Measurements from ENCODE around the gene INPP5D.

The INPP5D gene

GRCh38 chr2:233217892-233218377 is 157.8 kb downstream of the INPP5D start:
- DNase-seq (ENCODE audit: low read depth) = no peak
- TF ChIP-seq CTCF (IDR thresholded peaks at IDR 0.05; ENCODE audit: insufficient read depth, low read depth, low read length, missing control alignments) = no peak
- no peak overlapping the region for H3K4me3 ChIP-seq (ENCODE audit: low read length)

- TF ChIP-seq CTCF (IDR thresholded peaks at IDR 0.05; ENCODE audit: insufficient read depth, low read depth, low read length, missing control alignments) = no peak
- H3K4me3 ChIP-seq (ENCODE audit: low read length) = no peak overlapping the region
- DNase-seq (ENCODE audit: low read depth) = peak; percentile 20
These were observed 158.7 kb downstream of the INPP5D start for GRCh38 chr2:233218836-233219235.

GRCh38 chr2:233219848-233220247 is 159.7 kb downstream of the INPP5D start:
- no peak for TF ChIP-seq CTCF (IDR thresholded peaks at IDR 0.05; ENCODE audit: insufficient read depth, low read depth, low read length, missing control alignments)
- DNase-seq (ENCODE audit: low read depth) = no peak
- H3K4me3 ChIP-seq (ENCODE audit: low read length) = no peak overlapping the region

GRCh38 chr2:233221378-233222063 is 161.4 kb downstream of the INPP5D start:
- no peak overlapping the region for H3K4me3 ChIP-seq (ENCODE audit: low read length)
- DNase-seq (ENCODE audit: low read depth) = no peak
- no peak for TF ChIP-seq CTCF (IDR thresholded peaks at IDR 0.05; ENCODE audit: insufficient read depth, low read depth, low read length, missing control alignments)

GRCh38 chr2:233223059-233223894 is 163.1 kb downstream of the INPP5D start:
- no peak for DNase-seq (ENCODE audit: low read depth)
- H3K4me3 ChIP-seq (ENCODE audit: low read length) = no peak overlapping the region
- TF ChIP-seq CTCF (IDR thresholded peaks at IDR 0.05; ENCODE audit: insufficient read depth, low read depth, low read length, missing control alignments) = no peak

- H3K4me3 ChIP-seq (ENCODE audit: low read length) = no peak overlapping the region
- DNase-seq (ENCODE audit: low read depth) = no peak
- TF ChIP-seq CTCF (IDR thresholded peaks at IDR 0.05; ENCODE audit: insufficient read depth, low read depth, low read length, missing control alignments) = no peak
These were observed 165.3 kb downstream of the INPP5D start for GRCh38 chr2:233225230-233226068.

Data from epithelial cell of esophagus (primary cell).